ENCODE measurements around the gene FMO3.

FMO3 gene

GRCh38 chr1:171090604-171091003, at the start of gene FMO3:
Gene FMO3, plus strand, starts transcription at chr1:171090905. Its CDS starts 1,754 bp downstream, at chr1:171092659.
- Histone ChIP-seq H3K9ac (ENCODE audit: low read depth, low read length) (no peak within 1 kb of the TSS), H3K36me3 (ENCODE audit: control insufficient read depth, insufficient read depth, low read length) (no peaks in the 10 kb centered on the region), H3K4me3 (ENCODE audit: low read depth, low read length) (no peak within 1 kb of the TSS), H3K27me3 (ENCODE audit: control insufficient read depth, insufficient read depth, low read length) (no peaks in the 10 kb centered on the region), H3K9me3 (ENCODE audit: control insufficient read depth, insufficient read depth, low read length) (no peaks in the 10 kb centered on the region), H3K4me1 (ENCODE audit: control insufficient read depth, insufficient read depth, low read length) (no peaks in the 10 kb centered on the region)

DNA sequence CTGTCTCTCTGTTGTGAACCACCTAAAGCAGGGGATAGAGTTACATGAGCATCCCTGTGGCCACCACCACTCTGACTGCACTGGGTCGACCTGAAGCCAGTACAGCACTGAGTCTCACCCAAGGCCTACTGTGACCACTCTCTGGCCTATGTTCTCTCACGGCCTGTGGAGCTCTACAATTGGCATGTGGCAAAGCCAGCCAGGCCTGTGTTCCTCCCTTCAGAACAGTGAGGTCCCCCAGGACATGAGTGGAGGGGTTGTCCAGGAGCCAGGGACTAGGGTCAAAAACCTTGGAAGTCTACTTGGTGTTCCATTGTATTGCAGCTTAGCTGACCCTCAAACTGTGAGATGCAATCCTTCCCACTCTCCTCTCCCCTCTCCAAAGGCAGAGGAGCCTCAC, 42.7 kb upstream of the FMO3 start:
- H3K9ac ChIP-seq (ENCODE audit: low read depth, low read length): no peak overlapping the region
- H3K36me3 ChIP-seq (ENCODE audit: control insufficient read depth, insufficient read depth, low read length): no peaks in the 10 kb centered on the region
- no peak overlapping the region for H3K4me3 ChIP-seq (ENCODE audit: low read depth, low read length)
- H3K9me3 ChIP-seq (ENCODE audit: control insufficient read depth, insufficient read depth, low read length): no peaks in the 10 kb centered on the region
- no peaks in the 10 kb centered on the region for H3K27me3 ChIP-seq (ENCODE audit: control insufficient read depth, insufficient read depth, low read length)
- no peaks in the 10 kb centered on the region for H3K4me1 ChIP-seq (ENCODE audit: control insufficient read depth, insufficient read depth, low read length)

- Histone ChIP-seq H3K4me1 (ENCODE audit: control insufficient read depth, insufficient read depth, low read length) (no peaks in the 10 kb centered on the region), H3K9ac (ENCODE audit: low read depth, low read length) (no peak overlapping the region), H3K9me3 (ENCODE audit: control insufficient read depth, insufficient read depth, low read length) (no peaks in the 10 kb centered on the region), H3K36me3 (ENCODE audit: control insufficient read depth, insufficient read depth, low read length) (no peaks in the 10 kb centered on the region), H3K27me3 (ENCODE audit: control insufficient read depth, insufficient read depth, low read length) (no peaks in the 10 kb centered on the region), H3K4me3 (ENCODE audit: low read depth, low read length) (no peak overlapping the region)
Observed at GRCh38 chr1:171052977-171053376, 37.7 kb upstream of the FMO3 start.

- no peak overlapping the region for H3K4me3 ChIP-seq (ENCODE audit: low read depth, low read length)
- H3K9ac ChIP-seq (ENCODE audit: low read depth, low read length): no peak overlapping the region
- no peaks in the 10 kb centered on the region for H3K27me3 ChIP-seq (ENCODE audit: control insufficient read depth, insufficient read depth, low read length)
- no peaks in the 10 kb centered on the region for H3K9me3 ChIP-seq (ENCODE audit: control insufficient read depth, insufficient read depth, low read length)
- H3K36me3 ChIP-seq (ENCODE audit: control insufficient read depth, insufficient read depth, low read length): no peaks in the 10 kb centered on the region
- no peaks in the 10 kb centered on the region for H3K4me1 ChIP-seq (ENCODE audit: control insufficient read depth, insufficient read depth, low read length)
Observed at GRCh38 chr1:171055966-171056643, 34.6 kb upstream of the FMO3 start.

GRCh38 chr1:171061425-171062143, 29.1 kb upstream of the FMO3 start:
- Histone ChIP-seq H3K27me3 (ENCODE audit: control insufficient read depth, insufficient read depth, low read length) (no peaks in the 10 kb centered on the region), H3K4me1 (ENCODE audit: control insufficient read depth, insufficient read depth, low read length) (no peaks in the 10 kb centered on the region), H3K9ac (ENCODE audit: low read depth, low read length) (no peak overlapping the region), H3K36me3 (ENCODE audit: control insufficient read depth, insufficient read depth, low read length) (no peaks in the 10 kb centered on the region), H3K9me3 (ENCODE audit: control insufficient read depth, insufficient read depth, low read length) (no peaks in the 10 kb centered on the region), H3K4me3 (ENCODE audit: low read depth, low read length) (no peak overlapping the region)

GRCh38 chr1:171062902-171063301, 27.8 kb upstream of the FMO3 start:
- H3K27me3 ChIP-seq (ENCODE audit: control insufficient read depth, insufficient read depth, low read length): no peaks in the 10 kb centered on the region
- H3K9ac ChIP-seq (ENCODE audit: low read depth, low read length): no peak overlapping the region
- no peaks in the 10 kb centered on the region for H3K4me1 ChIP-seq (ENCODE audit: control insufficient read depth, insufficient read depth, low read length)
- no peak overlapping the region for H3K4me3 ChIP-seq (ENCODE audit: low read depth, low read length)
- no peaks in the 10 kb centered on the region for H3K9me3 ChIP-seq (ENCODE audit: control insufficient read depth, insufficient read depth, low read length)
- H3K36me3 ChIP-seq (ENCODE audit: control insufficient read depth, insufficient read depth, low read length): no peaks in the 10 kb centered on the region

DNA sequence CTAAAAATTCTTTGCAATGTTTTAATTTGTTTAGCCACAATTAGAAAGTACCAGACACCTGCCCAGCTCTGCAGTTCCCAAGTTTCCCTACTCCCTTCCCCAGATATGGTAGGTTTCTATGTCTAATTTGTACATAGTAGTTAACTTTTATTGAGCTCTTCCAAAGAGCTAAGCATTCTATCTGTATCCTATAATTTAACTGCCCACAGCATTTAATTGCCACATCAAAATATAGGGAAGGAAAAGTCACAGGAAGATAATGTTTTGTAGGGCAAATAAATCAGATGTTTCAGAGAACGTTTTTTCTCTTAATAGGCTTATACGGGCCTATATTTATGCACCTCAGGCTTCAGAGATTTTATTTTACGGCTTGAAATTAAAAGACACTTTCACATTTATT, 15.7 kb upstream of the FMO3 start:
- Histone ChIP-seq H3K9ac (ENCODE audit: low read depth, low read length) (no peak overlapping the region), H3K4me1 (ENCODE audit: control insufficient read depth, insufficient read depth, low read length) (no peaks in the 10 kb centered on the region), H3K4me3 (ENCODE audit: low read depth, low read length) (no peak overlapping the region), H3K27me3 (ENCODE audit: control insufficient read depth, insufficient read depth, low read length) (no peaks in the 10 kb centered on the region), H3K9me3 (ENCODE audit: control insufficient read depth, insufficient read depth, low read length) (no peaks in the 10 kb centered on the region), H3K36me3 (ENCODE audit: control insufficient read depth, insufficient read depth, low read length) (peaks cover 2% of the 10 kb centered on the region)

GRCh38 chr1:171081314-171081753, 9.4 kb upstream of the FMO3 start:
- Histone ChIP-seq H3K4me3 (ENCODE audit: low read depth, low read length) (no peak overlapping the region), H3K36me3 (ENCODE audit: control insufficient read depth, insufficient read depth, low read length) (peaks cover 2% of the 10 kb centered on the region), H3K4me1 (ENCODE audit: control insufficient read depth, insufficient read depth, low read length) (no peaks in the 10 kb centered on the region), H3K27me3 (ENCODE audit: control insufficient read depth, insufficient read depth, low read length) (no peaks in the 10 kb centered on the region), H3K9me3 (ENCODE audit: control insufficient read depth, insufficient read depth, low read length) (no peaks in the 10 kb centered on the region), H3K9ac (ENCODE audit: low read depth, low read length) (no peak overlapping the region)

DNA sequence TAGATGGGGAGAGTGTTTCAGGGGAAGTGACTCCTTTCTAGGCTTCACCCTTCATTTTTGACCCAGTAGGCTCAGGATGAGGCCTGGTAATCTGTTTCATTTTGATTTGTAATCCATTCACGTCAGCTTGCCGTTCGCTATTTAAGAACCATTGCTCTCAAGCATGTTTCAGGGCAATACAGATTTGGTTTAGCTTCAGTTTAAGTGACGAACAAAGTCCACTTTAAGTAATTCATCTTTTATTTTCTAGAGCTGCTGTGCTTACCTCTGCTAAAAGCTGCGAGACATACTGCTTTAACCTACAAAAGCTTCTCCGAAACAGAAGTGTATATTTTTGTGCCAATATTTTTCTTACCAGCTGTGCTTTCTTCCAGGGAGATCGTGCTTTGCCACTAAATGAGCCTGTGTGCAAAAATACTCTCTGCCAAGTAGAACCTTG, 8.9 kb upstream of the FMO3 start:
- Histone ChIP-seq H3K36me3 (ENCODE audit: control insufficient read depth, insufficient read depth, low read length) (peaks cover under 1% of the 10 kb centered on the region), H3K9ac (ENCODE audit: low read depth, low read length) (no peak overlapping the region), H3K27me3 (ENCODE audit: control insufficient read depth, insufficient read depth, low read length) (no peaks in the 10 kb centered on the region), H3K4me1 (ENCODE audit: control insufficient read depth, insufficient read depth, low read length) (no peaks in the 10 kb centered on the region), H3K4me3 (ENCODE audit: low read depth, low read length) (no peak overlapping the region), H3K9me3 (ENCODE audit: control insufficient read depth, insufficient read depth, low read length) (no peaks in the 10 kb centered on the region)

DNA sequence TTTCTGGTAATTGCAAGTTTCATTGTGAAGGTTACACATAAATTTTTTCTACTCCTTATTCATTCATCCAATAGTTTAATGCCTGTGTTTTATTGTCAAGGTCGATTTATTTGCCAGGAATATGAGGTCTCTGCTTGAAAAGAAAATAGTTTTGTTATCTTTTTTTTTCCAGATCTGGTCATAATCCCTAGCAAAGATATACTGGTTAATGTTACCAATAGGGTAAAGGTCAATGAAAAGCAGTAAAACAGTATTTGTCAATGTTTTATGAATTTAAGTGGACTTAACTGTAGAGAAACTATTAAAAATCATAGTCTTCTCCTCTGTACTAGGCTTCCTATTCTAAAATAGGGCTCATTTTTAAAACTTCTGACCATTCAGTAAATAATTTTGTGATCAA, 8.1 kb upstream of the FMO3 start:
- no peaks in the 10 kb centered on the region for H3K9me3 ChIP-seq (ENCODE audit: control insufficient read depth, insufficient read depth, low read length)
- no peak overlapping the region for H3K4me3 ChIP-seq (ENCODE audit: low read depth, low read length)
- no peaks in the 10 kb centered on the region for H3K4me1 ChIP-seq (ENCODE audit: control insufficient read depth, insufficient read depth, low read length)
- no peaks in the 10 kb centered on the region for H3K36me3 ChIP-seq (ENCODE audit: control insufficient read depth, insufficient read depth, low read length)
- no peaks in the 10 kb centered on the region for H3K27me3 ChIP-seq (ENCODE audit: control insufficient read depth, insufficient read depth, low read length)
- H3K9ac ChIP-seq (ENCODE audit: low read depth, low read length): no peak overlapping the region

DNA sequence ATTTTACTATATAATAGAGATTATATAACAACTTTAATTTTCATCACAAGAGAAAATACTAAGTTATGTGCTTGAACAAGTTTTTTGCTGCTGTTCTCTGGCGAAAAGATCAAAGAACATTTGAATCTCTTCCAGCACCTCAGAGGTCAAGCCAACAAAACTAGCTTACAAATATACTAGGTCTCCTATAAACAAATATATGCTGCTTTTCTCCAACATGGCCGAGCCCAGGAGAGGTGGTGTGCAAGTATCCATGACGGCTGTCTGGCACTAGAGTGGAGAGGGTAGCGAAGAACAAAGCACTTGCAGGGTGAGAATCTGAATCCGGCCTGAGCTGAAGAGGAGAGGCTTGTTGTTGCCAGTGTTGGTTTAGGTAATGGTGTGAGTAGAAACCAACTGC, 7.5 kb upstream of the FMO3 start:
- H3K9me3 ChIP-seq (ENCODE audit: control insufficient read depth, insufficient read depth, low read length): no peaks in the 10 kb centered on the region
- H3K4me3 ChIP-seq (ENCODE audit: low read depth, low read length): no peak overlapping the region
- no peaks in the 10 kb centered on the region for H3K27me3 ChIP-seq (ENCODE audit: control insufficient read depth, insufficient read depth, low read length)
- no peaks in the 10 kb centered on the region for H3K36me3 ChIP-seq (ENCODE audit: control insufficient read depth, insufficient read depth, low read length)
- H3K9ac ChIP-seq (ENCODE audit: low read depth, low read length): no peak overlapping the region
- no peaks in the 10 kb centered on the region for H3K4me1 ChIP-seq (ENCODE audit: control insufficient read depth, insufficient read depth, low read length)

DNA sequence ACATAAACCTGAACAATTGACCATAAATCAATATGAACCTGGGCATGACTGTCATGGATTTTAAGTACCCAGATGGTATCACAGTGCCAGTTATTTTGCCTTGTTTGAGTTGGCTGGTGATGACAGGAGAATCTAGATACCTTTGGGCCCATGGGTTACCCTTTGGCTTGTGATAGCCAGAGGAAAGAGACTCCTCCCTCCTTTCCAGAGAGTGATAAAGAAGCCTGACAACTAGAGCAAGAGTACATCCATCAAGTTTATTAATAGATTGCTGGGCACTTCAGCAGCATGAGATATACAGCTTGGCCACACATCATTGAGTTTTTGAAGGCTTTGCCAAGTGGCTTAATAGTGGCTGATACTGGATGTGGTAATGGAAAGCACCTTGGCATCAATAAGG, 6.6 kb upstream of the FMO3 start:
- Histone ChIP-seq H3K4me3 (ENCODE audit: low read depth, low read length) (no peak overlapping the region), H3K36me3 (ENCODE audit: control insufficient read depth, insufficient read depth, low read length) (no peaks in the 10 kb centered on the region), H3K4me1 (ENCODE audit: control insufficient read depth, insufficient read depth, low read length) (no peaks in the 10 kb centered on the region), H3K9ac (ENCODE audit: low read depth, low read length) (no peak overlapping the region), H3K9me3 (ENCODE audit: control insufficient read depth, insufficient read depth, low read length) (no peaks in the 10 kb centered on the region), H3K27me3 (ENCODE audit: control insufficient read depth, insufficient read depth, low read length) (no peaks in the 10 kb centered on the region)

Data from iPS-15b (cell line).